Adrenal gland (tissue), 12 donors: ENCODE data around the gene SLITRK4. TPM values are rescaled to one million over a fixed set of nuclear protein-coding genes. Genes with fewer than 3 reads are reported as not detected.

Source experiments
- DNase-seq, 7 donors: peaks; one replicate each; pipeline ENCODE4 v3.0.0-alpha.2; 2019 to 2020
- H3K27ac ChIP-seq, 5 donors: fragments of 200-600 bp; sonication (generic) in 4 of 5; 1 replicate in 3 of 5; 2 replicates in 2 of 5; pipeline versions ENCODE4 v1.5.1 to v1.8.0; 2016 to 2020; ENCODE audit warnings: mild to moderate bottlenecking in 1 of 5
- H3K27me3 ChIP-seq: fragments of 200-600 bp; 2 replicates; pipeline ENCODE4 v1.8.0; 2021
- H3K36me3 ChIP-seq, 2 donors: fragments of 200-600 bp; replicated peaks in 1 of 2; 1 replicate in 1 of 2; 2 replicates in 1 of 2; pipeline versions ENCODE4 v1.5.1 to v1.8.0; 2018 to 2022
- H3K4me1 ChIP-seq, 2 donors: fragments of 200-600 bp; replicated peaks in 1 of 2; 1 replicate in 1 of 2; 2 replicates in 1 of 2; pipeline versions ENCODE4 v1.5.1 to v1.8.0; 2018 to 2021
- H3K4me3 ChIP-seq, 4 donors: fragments of 200-600 bp; sonication (generic) in 3 of 4; one replicate each; pipeline ENCODE4 v1.5.1; 2016 to 2018
- H3K9me3 ChIP-seq, 3 donors: fragments of 200-600 bp; sonication (generic) in 1 of 3; replicated peaks in 1 of 3; 1 replicate in 2 of 3; 2 replicates in 1 of 3; pipeline versions ENCODE4 v1.5.1 to v1.8.0; 2016 to 2021
- POLR2A ChIP-seq, 2 donors: fragments of 450-650 bp; IDR thresholded peaks; one replicate each; pipeline ENCODE4 v1.6.1; 2017; ENCODE audit warnings: antibody characterized with exemption in 2 of 2, mild to moderate bottlenecking in 2 of 2, moderate library complexity in 1 of 2
- WGBS, 4 donors: extraction: QIAGEN DNeasy Blood & Tissue Kit in 2 of 4; methylation state at CpG; one replicate each; pipeline versions ENCODE4 v1.1.5 to v1.1.7; 2013 to 2017; 5-methylcytosine and 5-hydroxymethylcytosine counted together
- intact Hi-C, 2 donors: fragments of 100-400 bp; cut with DNase I; formaldehyde crosslinking; loops; one replicate each; pipeline versions ENCODE4 v1.14.1 to v1.15.0; 2022 to 2023
- polyA plus RNA-seq, 3 donors: library from polyadenylated mRNA; stranded (reverse); fragments of 200-250 nt in 2 of 3; fragments of 350-450 nt in 1 of 3; fragmentation: Illumina TruSeq in 1 of 3; extraction: RNeasy Lipid Tissue Mini Kit (QIAGEN cat#74804) in 1 of 3; gene quantifications; one replicate each; pipeline ENCODE4 v1.2.3, GENCODE V29; 2013 to 2014
- total RNA-seq, 9 donors: library from RNA; depleted of rRNA in 4 of 9; stranded (reverse); fragments of >200 nt in 4 of 9; fragments of 120-200 nt in 1 of 9; fragmentation: NEBNext Ultra II Directional in 1 of 9; extraction: Animal tissue kit (Norgen Biotek cat#: 25700) in 1 of 9; gene quantifications; one replicate each; pipeline versions ENCODE4 v1.1.0 to v1.2.4, GENCODE V29; 2013 to 2023
- TF ChIP-seq, protein P1 (sequence below), 6 experiments: fragments of 450-650 bp in 4 of 6; fragments of 200-600 bp in 2 of 6; sonication (generic) in 1 of 6; IDR thresholded peaks; 1 replicate in 5 of 6; 2 replicates in 1 of 6; pipeline versions ENCODE4 v1.5.1 to v1.8.0; 2016 to 2021; ENCODE audit warnings: antibody characterized with exemption in 6 of 6, mild to moderate bottlenecking in 2 of 6, moderate library complexity in 1 of 6
- donor health status: healthy with polysubstance abuse.
- donor health status: Bipolar disorder and iron deficiency.
- donor health status: DM: yes; HTN: yes; CAD: no.
- donor health status: DM: no; HTN: no; CAD: no.
- donor health status: DM: no; HTN: no; CAD: no.
- donor health status: DM: yes; HTN: yes; CAD: no.

SLITRK4 gene
- total and polyA plus RNA-seq, 12 donors: 5.8 to 80.2 (median 31.1) TPM

DNA sequence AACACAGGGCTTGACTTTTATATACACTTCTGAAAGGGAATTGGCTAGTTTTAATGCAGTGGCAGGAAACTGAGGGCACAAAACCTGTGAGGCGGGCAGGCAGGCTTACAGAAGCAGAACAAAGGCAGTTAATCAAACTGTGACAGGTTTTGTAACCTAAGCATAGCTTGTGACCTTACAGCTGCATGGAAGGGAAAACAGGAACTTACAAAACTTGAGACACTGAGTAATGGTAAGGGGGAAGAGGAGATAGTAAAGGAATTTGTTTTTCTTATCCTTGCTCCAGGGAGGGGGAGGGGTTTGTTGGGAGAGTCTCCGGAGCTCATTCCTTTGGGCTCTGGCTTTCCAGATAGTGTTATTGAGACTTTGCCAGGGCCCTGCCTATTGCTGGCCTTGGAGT is 55.6 kb downstream of the SLITRK4 start:
- no peaks in the 10 kb centered on the region for H3K27me3 ChIP-seq
- H3K4me1 ChIP-seq: no peaks in the 10 kb centered on the region
- WGBS, 4 donors: 11 to 18% (median 16%) methylated on average over 2 of the region's 2 CpGs
- H3K9me3 ChIP-seq: no peaks in the 10 kb centered on the region
- DNase-seq: peak; percentile 53 to 82 (median 74)
- no peak overlapping the region for H3K4me3 ChIP-seq
- H3K27ac ChIP-seq: peak overlapping the region in 3 of 5 donors; percentile 45 to 68 (median 46)
- H3K36me3 ChIP-seq: no peaks in the 10 kb centered on the region
- TF ChIP-seq, protein P1, sequence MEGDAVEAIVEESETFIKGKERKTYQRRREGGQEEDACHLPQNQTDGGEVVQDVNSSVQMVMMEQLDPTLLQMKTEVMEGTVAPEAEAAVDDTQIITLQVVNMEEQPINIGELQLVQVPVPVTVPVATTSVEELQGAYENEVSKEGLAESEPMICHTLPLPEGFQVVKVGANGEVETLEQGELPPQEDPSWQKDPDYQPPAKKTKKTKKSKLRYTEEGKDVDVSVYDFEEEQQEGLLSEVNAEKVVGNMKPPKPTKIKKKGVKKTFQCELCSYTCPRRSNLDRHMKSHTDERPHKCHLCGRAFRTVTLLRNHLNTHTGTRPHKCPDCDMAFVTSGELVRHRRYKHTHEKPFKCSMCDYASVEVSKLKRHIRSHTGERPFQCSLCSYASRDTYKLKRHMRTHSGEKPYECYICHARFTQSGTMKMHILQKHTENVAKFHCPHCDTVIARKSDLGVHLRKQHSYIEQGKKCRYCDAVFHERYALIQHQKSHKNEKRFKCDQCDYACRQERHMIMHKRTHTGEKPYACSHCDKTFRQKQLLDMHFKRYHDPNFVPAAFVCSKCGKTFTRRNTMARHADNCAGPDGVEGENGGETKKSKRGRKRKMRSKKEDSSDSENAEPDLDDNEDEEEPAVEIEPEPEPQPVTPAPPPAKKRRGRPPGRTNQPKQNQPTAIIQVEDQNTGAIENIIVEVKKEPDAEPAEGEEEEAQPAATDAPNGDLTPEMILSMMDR (IDR thresholded peaks at IDR 0.05): no peak
- TF ChIP-seq POLR2A (IDR thresholded peaks at IDR 0.05): no peak
- intact Hi-C loops: no loop called here

Other genes starting within 250 kb of the SLITRK4 start
- not detected for gene SPANXN3, start 118.6 kb downstream of the SLITRK4 start, total RNA-seq
- gene SPANXN3, start 118.6 kb downstream of the SLITRK4 start, polyA plus RNA-seq: not detected
- not detected for gene SPANXN2, start 84.7 kb upstream of the SLITRK4 start, total RNA-seq
- not detected for gene SPANXN2, start 84.7 kb upstream of the SLITRK4 start, polyA plus RNA-seq
- not detected for gene UBE2NL, start 248.0 kb upstream of the SLITRK4 start, total RNA-seq
- gene UBE2NL, start 248.0 kb upstream of the SLITRK4 start, polyA plus RNA-seq: not detected